Skeletal muscle satellite cell (primary cell): ENCODE results near the gene MYO7B.
A peak's percentile ranks its signal among the peaks of the same experiment; 100 is the strongest.

Experiments used
- H3K27me3 ChIP-seq: 2 replicates; pipeline ENCODE4 v1.7.0; 2013; ENCODE audit warnings: low read length; ENCODE audit not compliant: control insufficient read depth, insufficient read depth
- H3K36me3 ChIP-seq: 2 replicates; pipeline ENCODE4 v1.7.0; 2013; ENCODE audit warnings: mild to moderate bottlenecking, control low read depth, low read length; ENCODE audit not compliant: insufficient read depth
- H3K4me1 ChIP-seq: 2 replicates; pipeline ENCODE4 v1.7.0; 2013; ENCODE audit warnings: low read length; ENCODE audit not compliant: control insufficient read depth, insufficient read depth
- H3K4me2 ChIP-seq: 2 replicates; pipeline ENCODE4 v1.7.0; 2013; ENCODE audit warnings: mild to moderate bottlenecking, low read length
- H3K4me3 ChIP-seq: 2 replicates; pipeline ENCODE4 v1.7.0; 2013; ENCODE audit warnings: low read length
- H3K9ac ChIP-seq: 2 replicates; pipeline ENCODE4 v1.7.0; 2013; ENCODE audit warnings: mild to moderate bottlenecking, low read depth, low read length, moderate library complexity
- H3K9me3 ChIP-seq: replicated peaks from 2 replicates; pipeline ENCODE4 v1.7.0; 2013; ENCODE audit warnings: mild to moderate bottlenecking, control low read depth, low read length

Gene MYO7B

DNA sequence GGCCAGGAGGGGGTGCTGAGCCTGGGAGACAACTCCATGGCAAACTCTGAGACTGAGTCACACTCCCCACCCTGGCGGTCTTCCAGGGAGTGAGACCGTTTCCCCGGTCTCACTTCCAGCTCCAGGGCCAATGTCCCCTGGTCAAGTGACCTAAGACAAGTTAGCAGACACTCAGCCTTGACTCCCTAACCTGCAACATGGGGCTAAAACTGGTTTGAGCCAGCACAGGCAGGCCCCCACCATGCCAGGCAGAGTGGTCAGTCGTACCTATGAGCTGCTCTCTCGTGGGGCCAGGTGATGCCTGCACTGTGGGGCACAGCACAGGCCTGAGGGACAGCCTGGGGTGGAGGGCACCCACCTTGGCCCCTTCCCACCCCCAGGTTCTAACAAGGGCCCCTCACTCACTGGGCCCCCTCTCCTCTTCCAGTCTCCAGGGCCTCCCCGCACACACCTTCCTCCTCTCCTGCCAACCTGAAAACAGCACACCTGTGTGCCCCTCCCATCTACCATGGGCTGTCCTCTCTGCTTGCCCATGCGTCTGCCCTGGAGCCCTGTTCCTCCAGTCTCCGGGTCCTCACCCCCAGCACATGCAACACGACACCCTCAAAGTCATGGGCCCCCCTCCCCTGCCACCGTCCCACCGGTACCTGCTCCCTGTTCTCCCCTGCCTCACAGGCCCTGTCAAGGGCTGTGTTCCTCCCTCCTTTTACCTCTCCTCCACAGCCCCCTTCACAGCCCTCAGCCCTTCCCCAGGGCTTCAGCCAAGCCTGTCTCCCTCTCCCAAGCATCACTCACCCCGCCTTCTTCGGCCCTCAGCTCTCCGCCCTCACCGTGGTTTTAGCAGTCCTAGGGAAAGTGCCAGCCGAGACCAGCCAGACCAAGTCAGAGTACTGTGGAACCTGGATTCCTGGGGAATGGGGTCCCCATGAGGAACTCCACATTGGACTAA, 112.0 kb downstream of the MYO7B start:
- H3K4me2 ChIP-seq = no peak overlapping the region
- H3K4me3 ChIP-seq = no peak overlapping the region
- H3K27me3 ChIP-seq = no peaks in the 10 kb centered on the region
- peaks cover 20% of the 10 kb centered on the region for H3K4me1 ChIP-seq
- H3K36me3 ChIP-seq = no peaks in the 10 kb centered on the region
- H3K9me3 ChIP-seq = no peaks in the 10 kb centered on the region
- H3K9ac ChIP-seq = no peak overlapping the region

DNA sequence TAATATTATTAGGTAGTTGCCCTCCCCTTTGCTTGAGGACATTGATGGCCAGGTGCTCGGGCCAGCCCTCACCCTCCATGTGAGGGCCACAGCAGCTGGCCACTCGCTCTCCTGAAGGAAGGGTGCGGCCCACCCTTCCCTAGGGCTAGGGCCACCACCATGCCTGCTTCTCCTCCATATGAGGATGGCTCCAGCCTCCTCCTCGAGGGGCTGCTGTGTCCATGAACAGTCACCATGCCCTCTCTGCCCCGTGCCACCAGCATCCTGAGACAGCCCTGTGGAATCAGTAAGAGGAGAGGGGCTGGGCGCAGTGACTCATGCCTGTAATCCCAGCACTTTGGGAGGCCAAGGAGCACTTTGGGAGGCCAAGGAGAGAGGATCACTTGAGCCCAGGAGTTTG, 112.8 kb downstream of the MYO7B start:
- Histone ChIP-seq H3K9ac (no peak overlapping the region), H3K27me3 (no peaks in the 10 kb centered on the region), H3K4me1 (peaks cover 20% of the 10 kb centered on the region), H3K4me3 (no peak overlapping the region), H3K36me3 (no peaks in the 10 kb centered on the region), H3K4me2 (no peak overlapping the region), H3K9me3 (no peaks in the 10 kb centered on the region)

DNA sequence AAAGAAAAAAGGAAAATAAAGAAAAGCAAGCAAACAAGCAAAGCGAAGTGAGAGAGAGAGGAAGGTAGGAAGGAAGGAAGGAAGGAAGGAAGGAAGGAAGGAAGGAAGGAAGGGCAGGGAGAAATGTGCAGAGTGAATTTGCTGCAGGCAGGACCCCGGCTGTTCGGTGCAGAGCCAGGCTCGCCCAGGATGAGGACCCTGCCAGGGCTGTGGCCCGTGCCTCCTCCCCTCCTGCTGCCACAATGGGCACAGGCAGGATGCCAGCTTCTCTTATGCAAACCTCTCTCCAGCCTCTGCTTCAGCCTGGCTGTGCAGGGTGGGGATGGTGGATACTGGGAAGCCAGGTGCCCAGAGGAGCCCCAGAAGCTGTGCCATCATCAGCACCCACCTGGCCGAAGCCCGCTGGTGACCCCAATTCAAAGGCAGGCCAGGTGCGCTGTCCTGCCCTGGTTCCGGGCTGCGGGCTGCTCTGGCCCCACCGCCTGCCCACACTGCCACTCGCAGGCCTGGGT, 113.7 kb downstream of the MYO7B start:
- Histone ChIP-seq H3K36me3 (no peaks in the 10 kb centered on the region), H3K4me3 (no peak overlapping the region), H3K9ac (peak overlapping the region; percentile 4), H3K27me3 (no peaks in the 10 kb centered on the region), H3K4me1 (peaks cover 23% of the 10 kb centered on the region), H3K9me3 (no peaks in the 10 kb centered on the region), H3K4me2 (no peak overlapping the region)

DNA sequence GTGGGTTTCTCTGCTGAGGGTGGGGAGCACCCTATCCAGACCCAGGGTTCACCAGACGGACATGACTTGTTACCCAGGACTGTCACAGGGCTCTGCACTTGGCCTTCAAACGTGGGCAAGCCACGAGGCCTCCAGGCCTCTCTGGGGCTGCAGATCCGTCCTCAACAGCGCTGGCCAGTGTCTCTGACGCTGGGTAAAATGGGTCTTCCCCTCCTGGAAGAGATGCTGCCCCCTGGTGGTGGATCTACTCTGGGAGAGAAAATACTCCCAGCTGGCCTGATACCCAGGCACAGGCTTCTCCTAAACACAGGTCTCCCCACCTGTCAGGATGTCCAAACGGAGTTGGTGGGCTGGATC, 114.2 kb downstream of the MYO7B start:
- H3K9ac ChIP-seq = peak overlapping the region; percentile 4
- no peaks in the 10 kb centered on the region for H3K9me3 ChIP-seq
- no peak overlapping the region for H3K4me2 ChIP-seq
- H3K36me3 ChIP-seq = no peaks in the 10 kb centered on the region
- H3K4me1 ChIP-seq = peaks cover 23% of the 10 kb centered on the region
- H3K4me3 ChIP-seq = no peak overlapping the region
- H3K27me3 ChIP-seq = no peaks in the 10 kb centered on the region

DNA sequence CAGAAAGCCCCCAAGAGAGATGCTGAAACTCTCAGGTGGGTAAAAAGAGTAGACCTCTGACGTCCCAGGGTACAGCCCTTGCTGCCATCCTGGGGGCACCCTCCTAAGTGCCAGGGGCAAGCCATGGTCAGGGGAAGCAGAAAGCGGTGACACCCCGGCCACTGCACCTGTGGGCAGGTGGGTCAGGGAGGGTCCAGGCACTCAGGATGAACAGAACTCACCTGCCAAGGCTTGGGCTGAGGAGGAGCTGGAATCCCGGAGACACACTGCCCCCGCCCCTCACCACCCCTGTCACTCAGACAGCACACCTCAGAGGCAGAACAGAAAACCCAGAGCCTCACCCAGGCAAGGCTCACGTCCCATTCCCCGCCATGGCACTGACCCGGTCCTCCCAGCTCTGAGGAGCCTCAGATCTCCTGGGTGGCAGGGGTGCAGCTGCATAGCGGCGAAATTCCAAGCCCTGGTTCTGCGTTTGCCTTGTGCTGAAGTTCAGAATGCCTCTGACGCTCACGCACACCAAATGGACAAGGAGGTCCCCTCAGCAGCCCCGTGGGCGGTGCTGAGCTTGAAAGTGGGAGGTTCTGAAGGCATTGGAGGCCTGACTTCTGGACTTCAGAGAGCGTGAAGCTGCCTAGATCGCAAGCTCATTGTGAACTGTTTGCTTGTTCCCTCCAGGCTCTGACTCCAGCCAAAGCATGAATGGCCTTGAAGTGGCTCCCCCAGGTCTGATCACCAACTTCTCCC, 114.7 kb downstream of the MYO7B start:
- H3K9ac ChIP-seq = no peak overlapping the region
- H3K9me3 ChIP-seq = no peaks in the 10 kb centered on the region
- H3K4me2 ChIP-seq = no peak overlapping the region
- H3K4me3 ChIP-seq = no peak overlapping the region
- H3K36me3 ChIP-seq = no peaks in the 10 kb centered on the region
- no peaks in the 10 kb centered on the region for H3K27me3 ChIP-seq
- H3K4me1 ChIP-seq = peaks cover 23% of the 10 kb centered on the region

DNA sequence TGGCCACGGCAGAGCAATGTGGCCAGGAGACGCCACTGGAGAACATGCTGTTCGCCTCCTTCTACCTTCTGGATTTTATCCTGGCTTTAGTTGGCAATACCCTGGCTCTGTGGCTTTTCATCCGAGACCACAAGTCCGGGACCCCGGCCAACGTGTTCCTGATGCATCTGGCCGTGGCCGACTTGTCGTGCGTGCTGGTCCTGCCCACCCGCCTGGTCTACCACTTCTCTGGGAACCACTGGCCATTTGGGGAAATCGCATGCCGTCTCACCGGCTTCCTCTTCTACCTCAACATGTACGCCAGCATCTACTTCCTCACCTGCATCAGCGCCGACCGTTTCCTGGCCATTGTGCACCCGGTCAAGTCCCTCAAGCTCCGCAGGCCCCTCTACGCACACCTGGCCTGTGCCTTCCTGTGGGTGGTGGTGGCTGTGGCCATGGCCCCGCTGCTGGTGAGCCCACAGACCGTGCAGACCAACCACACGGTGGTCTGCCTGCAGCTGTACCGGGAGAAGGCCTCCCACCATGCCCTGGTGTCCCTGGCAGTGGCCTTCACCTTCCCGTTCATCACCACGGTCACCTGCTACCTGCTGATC, 115.4 kb downstream of the MYO7B start:
- H3K9me3 ChIP-seq = no peaks in the 10 kb centered on the region
- H3K27me3 ChIP-seq = no peaks in the 10 kb centered on the region
- H3K9ac ChIP-seq = no peak overlapping the region
- H3K36me3 ChIP-seq = no peaks in the 10 kb centered on the region
- H3K4me2 ChIP-seq = no peak overlapping the region
- H3K4me3 ChIP-seq = no peak overlapping the region
- peaks cover 23% of the 10 kb centered on the region for H3K4me1 ChIP-seq

DNA sequence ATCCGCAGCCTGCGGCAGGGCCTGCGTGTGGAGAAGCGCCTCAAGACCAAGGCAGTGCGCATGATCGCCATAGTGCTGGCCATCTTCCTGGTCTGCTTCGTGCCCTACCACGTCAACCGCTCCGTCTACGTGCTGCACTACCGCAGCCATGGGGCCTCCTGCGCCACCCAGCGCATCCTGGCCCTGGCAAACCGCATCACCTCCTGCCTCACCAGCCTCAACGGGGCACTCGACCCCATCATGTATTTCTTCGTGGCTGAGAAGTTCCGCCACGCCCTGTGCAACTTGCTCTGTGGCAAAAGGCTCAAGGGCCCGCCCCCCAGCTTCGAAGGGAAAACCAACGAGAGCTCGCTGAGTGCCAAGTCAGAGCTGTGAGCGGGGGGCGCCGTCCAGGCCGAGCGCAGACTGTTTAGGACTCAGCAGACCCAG, 115.9 kb downstream of the MYO7B start:
- H3K9me3 ChIP-seq = no peaks in the 10 kb centered on the region
- H3K4me3 ChIP-seq = no peak overlapping the region
- no peak overlapping the region for H3K4me2 ChIP-seq
- H3K4me1 ChIP-seq = peaks cover 23% of the 10 kb centered on the region
- no peaks in the 10 kb centered on the region for H3K27me3 ChIP-seq
- no peak overlapping the region for H3K9ac ChIP-seq
- no peaks in the 10 kb centered on the region for H3K36me3 ChIP-seq

DNA sequence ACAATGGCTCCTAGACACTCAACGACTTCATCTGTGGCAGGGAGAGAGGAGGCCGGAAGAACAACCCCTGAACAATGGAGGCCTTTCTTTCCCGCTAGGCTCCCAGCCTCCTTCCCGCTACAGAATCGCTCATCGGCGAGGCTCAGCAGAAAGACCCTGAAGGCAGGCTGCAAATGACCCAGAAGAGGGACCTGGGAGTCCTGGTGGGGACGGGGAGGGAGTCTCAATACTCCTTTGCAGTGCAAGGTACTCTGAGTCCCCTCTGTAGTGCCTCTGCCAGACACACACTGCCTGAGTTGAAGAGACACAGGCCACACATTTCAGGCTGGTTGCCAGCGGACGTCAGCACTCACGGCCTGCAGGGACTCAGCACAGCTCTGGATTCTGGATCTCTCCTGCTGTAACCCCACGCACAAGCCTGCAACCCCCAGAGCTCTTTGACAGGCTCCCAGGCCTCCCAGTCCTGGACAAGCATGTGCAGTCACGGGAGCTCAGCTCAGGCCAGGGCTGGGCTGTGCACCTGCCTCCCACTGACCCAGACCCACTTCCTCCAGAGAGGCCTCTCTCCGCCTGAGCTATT, 116.6 kb downstream of the MYO7B start:
- H3K9ac ChIP-seq = no peak overlapping the region
- no peaks in the 10 kb centered on the region for H3K27me3 ChIP-seq
- H3K4me1 ChIP-seq = peaks cover 16% of the 10 kb centered on the region
- no peak overlapping the region for H3K4me2 ChIP-seq
- no peaks in the 10 kb centered on the region for H3K36me3 ChIP-seq
- no peaks in the 10 kb centered on the region for H3K9me3 ChIP-seq
- no peak overlapping the region for H3K4me3 ChIP-seq

DNA sequence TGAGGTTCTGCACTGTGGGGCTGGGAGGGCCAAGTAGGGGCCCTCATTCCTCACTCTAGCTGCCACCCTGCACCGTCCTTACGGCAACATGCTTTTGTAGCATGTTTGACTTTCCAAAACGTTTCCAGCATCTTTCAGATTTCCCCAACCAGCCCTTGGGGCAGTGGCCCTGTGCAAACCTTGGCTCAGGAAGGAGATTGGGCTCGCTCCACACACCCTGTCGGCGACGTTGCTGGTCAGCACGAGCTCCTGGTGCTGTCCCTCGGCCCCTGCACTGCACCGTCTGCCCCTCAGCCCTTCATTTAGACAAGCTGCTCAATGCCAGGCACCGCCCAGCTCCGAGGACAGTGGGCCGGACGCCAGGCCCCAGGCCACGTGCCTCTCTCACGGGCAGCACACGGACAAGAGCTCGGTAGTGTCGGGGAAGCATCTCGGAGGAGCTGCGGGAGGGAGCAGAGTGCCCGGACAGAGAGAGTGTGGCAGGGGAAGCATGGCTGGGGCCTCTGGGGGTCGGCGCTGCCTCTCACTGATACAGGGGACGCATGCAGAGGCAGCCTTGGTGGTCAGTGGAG, 117.4 kb downstream of the MYO7B start:
- Histone ChIP-seq H3K9ac (no peak overlapping the region), H3K27me3 (no peaks in the 10 kb centered on the region), H3K4me2 (no peak overlapping the region), H3K9me3 (no peaks in the 10 kb centered on the region), H3K4me1 (peaks cover 8% of the 10 kb centered on the region), H3K36me3 (no peaks in the 10 kb centered on the region), H3K4me3 (no peak overlapping the region)

DNA sequence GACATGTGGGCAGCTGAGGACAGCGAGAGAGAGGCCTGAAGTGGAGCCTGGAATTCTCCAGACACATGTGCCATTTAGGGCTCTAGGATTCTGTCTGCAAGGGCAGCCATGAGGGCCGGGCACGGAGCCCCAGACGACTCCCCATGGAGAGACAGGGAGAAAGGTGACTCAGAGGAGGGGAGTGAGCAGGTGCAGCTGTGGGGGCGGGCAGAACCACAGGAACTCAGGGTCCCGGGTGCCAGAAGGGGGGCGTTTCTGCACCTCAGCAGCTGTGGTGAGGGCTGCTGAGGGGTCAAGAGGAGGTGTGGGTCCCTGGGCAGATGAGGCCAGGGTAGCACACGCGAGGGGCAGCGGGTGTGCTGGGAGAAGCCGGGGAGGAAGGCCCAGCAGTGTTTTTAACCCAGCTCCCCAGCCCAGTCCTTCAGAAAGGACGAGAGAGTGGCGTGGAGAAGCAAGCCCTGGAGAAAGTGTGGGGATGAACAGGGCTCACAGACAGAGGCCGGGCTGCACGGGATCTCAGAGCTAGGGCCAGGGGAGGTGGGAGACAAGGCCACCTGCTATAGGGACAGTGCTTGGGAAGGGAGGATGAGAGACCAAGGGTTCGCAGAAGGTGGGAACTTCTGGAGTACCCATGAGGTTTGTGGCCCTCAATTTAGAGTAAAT, 118.1 kb downstream of the MYO7B start:
- Histone ChIP-seq H3K4me1 (peaks cover 4% of the 10 kb centered on the region), H3K4me2 (no peak overlapping the region)

More for the DNA sequence above, 118.1 kb downstream of the MYO7B start:
- Histone ChIP-seq H3K9ac (no peak overlapping the region), H3K27me3 (no peaks in the 10 kb centered on the region), H3K4me3 (no peak overlapping the region), H3K9me3 (no peaks in the 10 kb centered on the region), H3K36me3 (no peaks in the 10 kb centered on the region)
